ENCODE measurements around the gene LARGE1.

DNA sequence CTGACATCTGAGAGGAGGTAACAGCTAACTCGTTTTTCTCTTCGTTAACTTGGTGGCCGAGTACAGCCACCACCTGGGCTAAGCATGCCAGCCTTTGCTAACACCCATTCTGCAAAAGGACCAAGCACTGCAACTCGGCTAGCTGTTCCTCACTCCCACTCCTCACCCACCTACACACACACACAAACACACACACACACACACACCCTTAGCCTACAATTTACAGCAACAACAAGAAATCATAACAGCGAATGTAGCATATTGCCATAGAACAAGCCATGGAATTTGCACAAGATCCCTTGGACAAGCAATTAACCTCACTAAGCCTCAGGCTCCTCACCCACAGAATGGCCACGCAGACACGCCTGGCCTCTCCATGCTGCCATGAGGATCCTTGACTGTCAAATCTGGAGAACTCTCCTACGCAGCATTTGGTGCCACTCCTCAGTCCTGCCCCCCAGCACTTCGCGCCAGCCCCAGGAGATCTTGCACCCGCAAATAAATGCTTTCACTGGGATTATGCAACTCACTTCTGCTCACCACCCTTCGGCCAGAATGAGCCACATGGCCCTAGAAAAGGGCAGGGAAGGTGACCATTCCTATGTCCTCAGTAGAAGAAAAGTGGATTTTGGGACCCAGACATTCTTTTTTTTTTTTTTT lies 58.9 kb downstream of the LARGE1 start:
- TF ChIP-seq, protein P1, sequence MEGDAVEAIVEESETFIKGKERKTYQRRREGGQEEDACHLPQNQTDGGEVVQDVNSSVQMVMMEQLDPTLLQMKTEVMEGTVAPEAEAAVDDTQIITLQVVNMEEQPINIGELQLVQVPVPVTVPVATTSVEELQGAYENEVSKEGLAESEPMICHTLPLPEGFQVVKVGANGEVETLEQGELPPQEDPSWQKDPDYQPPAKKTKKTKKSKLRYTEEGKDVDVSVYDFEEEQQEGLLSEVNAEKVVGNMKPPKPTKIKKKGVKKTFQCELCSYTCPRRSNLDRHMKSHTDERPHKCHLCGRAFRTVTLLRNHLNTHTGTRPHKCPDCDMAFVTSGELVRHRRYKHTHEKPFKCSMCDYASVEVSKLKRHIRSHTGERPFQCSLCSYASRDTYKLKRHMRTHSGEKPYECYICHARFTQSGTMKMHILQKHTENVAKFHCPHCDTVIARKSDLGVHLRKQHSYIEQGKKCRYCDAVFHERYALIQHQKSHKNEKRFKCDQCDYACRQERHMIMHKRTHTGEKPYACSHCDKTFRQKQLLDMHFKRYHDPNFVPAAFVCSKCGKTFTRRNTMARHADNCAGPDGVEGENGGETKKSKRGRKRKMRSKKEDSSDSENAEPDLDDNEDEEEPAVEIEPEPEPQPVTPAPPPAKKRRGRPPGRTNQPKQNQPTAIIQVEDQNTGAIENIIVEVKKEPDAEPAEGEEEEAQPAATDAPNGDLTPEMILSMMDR (IDR thresholded peaks at IDR 0.05; ENCODE audit: insufficient read depth, low read length, poor library complexity, severe bottlenecking) = no peak
- TF ChIP-seq EZH2phosphoT487 (conservative IDR thresholded peaks at IDR 0.05; ENCODE audit: low read length) = no peak

All from SU-DHL-6 (cell line).